GM19372 (cell line): ENCODE results near the gene PHAX.
"Not testable (repeated sequence)": the region's sequence is repeated elsewhere in the genome, so short reads cannot be mapped to it uniquely, and the experiment has no call there.

Source experiments
- ATAC-seq: cut with Tn5 transposase; IDR thresholded peaks from one replicate; pipeline ENCODE4 v1.9.1; 2021; ENCODE audit warnings: mild to moderate bottlenecking, low read depth, moderate library complexity; ENCODE audit not compliant: unreplicated experiment

PHAX gene

DNA sequence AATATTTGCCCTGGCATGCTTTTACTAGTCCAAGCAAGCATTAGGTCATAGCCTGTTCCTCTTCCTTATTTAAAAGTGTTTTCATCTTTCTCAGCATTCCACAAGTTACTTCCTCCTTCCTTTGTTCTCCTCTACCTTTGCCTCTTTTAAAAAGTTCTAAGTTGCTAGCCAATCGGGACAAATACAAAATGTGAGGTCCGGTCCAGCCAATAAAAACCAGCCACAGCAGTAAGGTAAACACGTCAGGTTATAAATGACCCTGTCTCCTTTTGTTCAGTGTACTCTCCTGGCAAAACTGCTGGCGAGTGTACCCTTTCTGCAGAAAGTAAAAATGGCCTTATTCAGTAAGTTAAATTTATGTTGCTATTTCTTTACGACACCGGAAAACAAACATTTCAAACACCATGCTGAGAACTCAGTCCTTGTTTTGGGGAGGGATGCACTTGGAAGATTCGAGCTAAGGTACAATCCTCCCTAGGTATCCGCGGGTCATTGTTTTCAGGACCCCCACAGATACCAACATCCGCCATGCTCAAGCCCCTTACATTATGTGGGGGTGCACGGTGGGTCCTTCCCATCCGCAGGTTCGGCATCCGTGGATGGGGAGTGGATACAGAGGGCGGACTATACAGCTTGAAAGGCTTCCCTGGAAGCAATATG, 646 bp upstream of the PHAX start:
- not testable (repeated sequence) for ATAC-seq

DNA sequence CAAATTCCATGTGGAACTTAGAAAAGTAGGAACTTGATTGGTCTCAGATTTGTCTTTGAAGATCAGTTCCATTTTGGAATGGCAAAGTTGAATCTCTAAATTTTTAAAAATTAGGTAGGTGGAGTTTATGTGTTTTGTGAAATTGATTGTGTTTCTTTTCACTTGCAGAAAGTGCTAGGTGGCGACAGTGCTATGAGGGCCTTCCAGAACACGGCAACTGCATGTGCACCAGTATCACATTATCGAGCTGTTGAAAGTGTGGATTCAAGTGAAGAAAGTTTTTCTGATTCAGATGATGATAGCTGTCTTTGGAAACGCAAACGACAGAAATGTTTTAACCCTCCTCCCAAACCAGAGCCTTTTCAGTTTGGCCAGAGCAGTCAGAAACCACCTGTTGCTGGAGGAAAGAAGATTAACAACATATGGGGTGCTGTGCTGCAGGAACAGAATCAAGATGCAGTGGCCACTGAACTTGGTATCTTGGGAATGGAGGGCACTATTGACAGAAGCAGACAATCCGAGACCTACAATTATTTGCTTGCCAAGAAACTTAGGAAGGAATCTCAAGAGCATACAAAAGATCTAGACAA, 2.8 kb downstream of the PHAX start:
- ATAC-seq: no peak

DNA sequence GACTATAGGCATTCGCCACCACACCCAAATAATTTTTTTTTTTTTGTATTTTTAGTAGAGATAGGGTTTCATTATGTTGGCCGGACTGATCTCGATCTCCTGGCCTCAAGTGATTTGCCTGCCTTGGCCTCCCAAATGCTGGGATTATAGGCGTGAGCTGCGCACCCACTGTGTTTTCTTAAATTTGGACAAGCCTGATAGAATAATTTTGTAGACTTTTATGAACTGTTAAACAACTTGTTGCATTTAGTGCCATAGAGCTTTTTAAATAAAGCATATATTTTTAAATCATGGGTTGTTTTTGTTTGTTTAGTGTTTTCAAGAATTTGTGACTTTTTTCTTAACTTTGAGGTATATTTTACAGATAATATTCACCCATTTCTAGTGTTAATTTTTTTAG, 4.8 kb downstream of the PHAX start:
- ATAC-seq: no peak

DNA sequence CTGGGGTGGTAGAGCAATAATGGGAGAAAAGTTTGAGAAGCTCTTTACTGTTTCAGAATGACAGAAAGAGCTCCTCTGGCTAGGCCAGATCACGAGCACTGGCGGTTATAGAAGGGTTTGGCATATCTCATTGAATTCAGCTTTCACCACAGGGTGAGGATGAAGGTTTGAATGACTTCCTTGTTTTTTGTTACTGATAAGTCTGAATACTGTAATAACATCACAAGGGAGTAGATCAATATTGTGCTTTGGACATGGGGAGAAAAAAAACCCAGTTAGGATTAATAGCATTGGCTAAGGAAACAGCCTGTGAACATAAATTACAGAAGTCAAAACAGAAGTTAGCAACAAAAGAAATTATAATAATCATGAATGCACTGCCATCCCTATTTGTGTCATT, 9.4 kb downstream of the PHAX start:
- ATAC-seq: no peak

DNA sequence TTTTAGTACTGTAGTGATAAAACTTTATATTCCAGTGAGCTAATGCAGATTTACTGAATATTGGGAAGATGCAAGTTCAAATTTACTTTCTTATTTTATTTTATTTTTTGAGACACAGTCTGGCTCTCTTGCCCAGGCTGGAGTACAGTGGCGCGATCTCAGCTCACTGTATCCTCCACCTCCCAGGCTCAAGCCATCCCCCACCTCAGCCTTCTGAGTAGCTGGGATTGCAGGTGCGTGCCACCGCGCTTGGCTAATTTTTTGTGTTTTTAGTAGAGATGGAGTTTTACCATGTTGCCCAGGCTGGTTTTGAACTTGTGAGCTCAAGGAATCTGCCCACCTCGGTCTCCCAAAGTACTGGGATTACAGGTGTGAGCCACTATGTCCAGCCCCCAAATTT, 9.9 kb downstream of the PHAX start:
- ATAC-seq: no peak

DNA sequence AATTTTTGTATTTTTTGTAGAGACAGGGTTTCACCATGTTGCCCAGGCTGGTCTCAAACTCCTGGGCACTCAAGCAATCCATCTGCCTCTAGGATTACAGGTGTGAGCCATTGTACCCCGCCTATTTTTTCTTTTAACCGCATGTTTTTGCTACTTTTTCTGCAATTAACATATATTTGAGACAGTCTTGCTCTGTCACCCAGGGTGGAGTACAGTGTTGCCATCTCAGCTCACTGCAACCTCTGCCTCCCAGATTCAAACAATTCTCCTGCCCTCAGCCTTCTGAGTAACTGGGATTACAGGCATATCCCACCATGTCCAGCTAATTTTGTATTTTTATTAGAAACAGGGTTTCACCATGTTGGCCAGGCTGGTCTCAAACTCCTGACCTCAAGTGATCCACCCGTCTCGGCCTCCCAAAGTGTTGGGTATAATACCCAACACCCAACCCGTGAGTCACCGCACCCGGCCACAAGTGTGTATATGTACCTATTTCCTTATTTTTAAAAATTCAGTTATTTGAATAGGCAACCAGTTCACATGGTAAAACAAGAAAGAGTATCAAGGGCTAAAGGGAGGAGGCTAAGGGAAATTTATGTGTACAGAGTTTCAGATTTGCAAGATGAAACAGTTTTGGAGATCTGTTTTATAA, 13.3 kb downstream of the PHAX start:
- no peak for ATAC-seq

DNA sequence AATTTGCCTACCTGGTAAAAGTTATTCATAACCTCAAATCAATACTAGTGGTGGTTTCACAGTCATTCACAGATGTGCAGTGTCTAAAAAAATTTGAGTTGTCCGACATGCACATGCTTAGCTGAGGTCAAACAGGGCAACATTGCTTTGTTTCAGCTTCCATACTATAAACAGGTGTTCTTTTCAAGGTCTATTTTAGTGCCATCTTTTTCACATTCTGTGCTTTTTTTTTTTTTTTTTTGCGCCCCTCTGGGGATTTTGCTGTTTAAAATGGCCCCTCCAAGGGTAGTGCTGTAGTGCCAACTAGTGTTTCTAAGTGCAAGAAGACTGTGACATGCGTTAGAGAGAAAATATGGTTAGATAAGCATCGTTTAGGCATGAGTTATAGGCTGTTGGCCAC, 14.5 kb downstream of the PHAX start:
- ATAC-seq: peak; percentile 84

DNA sequence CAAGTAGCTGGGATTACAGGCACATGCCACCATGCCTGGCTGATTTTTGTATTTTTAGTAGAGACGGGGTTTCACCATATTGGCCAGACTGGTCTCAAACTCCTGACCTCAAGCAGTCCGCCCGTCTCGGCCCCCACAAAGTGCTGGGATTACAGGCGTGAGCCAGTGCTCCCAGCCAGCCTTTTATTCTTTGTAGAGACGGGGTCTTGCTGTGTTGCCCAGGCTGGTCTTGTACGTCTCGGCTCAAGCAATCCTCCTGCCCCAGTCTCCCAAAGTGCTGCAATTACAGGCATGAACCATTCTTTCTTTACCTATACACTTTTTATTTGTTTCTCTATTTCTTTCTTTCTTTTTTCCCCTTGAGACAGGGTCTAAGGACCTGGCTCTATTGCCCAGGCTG, 16.9 kb downstream of the PHAX start:
- not testable (repeated sequence) for ATAC-seq

DNA sequence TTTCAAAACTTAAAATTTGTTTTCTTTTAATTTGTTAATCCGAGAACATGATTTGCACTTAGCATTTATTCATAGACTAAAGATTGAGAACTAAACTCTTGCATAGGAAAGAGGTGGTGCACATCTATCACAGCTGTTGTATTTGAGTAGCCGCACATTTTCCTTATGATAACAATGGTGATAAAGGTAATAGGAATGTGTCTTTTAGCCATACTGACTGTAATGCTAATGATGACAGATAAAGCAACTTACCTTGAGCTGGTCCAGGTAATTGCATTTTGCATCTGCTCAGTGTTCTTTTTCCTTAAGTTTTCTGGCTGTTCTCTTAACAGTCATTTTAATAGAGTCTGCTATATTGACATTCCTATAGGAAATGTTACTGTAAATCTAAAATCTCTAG, 19.0 kb downstream of the PHAX start:
- no peak for ATAC-seq

DNA sequence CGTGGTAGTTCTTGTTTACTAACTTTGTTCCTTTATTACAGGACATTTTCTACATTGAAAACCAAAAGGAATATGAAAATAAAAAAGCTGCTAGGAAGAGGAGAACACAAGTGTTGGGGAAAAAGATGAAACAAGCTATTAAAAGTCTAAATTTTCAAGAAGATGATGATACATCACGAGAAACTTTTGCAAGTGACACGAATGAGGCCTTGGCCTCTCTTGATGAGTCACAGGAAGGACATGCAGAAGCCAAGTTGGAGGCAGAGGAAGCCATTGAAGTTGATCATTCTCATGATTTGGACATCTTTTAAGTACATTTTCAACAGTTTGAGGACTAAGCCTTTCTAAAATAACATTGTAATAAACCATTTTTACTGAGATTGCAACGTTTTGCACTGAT, 23.8 kb downstream of the PHAX start:
- no peak for ATAC-seq

DNA sequence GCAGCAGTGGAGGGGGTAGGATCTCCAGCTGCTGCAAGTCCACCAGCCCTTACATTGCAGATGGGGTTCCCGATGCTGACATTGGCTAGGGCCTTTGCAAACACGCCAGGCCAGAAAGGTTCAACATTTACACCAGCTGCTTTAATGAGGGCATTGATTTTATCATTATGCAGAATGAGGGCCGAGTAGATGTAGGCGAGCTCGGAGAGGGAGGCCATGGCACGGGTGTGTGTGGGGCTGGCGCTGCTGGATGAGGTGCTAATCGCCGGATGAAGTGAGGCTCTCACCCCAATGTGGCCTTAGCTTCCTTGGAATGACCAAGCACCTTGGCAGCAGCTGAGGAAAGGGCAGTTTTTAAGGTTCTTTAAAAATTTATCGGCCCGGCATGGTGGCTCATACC, 27.4 kb downstream of the PHAX start:
- ATAC-seq: no peak

DNA sequence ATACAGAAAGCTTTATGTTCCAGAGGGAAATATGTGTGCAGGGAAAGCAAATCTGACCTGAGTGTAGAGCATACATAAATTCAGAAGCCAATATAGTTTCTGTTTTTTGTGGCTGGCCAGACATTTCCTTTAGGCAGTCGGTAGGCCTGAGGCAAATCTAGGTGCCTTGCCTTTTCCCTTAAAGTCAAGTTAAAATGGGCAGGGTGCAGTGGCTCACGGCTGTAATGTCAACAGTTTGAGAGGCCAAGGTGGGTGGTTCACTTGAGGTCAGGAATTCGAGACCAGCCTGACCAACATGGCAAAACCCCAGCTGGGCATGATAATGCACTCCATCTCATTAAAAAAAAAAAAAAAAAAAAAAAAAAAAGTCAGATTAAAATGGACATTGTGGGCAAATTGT, 31.2 kb downstream of the PHAX start:
- no peak for ATAC-seq

DNA sequence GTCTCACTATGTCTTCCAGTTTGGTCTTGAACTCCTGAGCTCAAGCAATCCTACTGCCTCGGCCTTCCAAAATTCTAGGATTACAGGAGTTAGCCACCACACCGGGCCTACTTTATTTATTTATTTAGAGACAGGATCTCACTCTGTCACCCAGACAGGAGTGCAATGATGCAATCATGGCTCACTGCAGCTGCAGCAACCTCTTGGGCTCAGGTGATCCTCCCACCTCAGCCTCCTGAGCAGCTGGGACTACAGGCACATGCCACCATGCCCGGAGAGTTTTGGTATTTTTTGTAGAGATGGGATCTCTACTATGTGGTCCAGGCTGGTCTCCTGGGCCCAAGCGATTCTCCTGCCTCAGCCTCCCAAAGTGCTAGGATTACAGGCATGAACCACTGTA, 32.8 kb downstream of the PHAX start:
- no peak for ATAC-seq

DNA sequence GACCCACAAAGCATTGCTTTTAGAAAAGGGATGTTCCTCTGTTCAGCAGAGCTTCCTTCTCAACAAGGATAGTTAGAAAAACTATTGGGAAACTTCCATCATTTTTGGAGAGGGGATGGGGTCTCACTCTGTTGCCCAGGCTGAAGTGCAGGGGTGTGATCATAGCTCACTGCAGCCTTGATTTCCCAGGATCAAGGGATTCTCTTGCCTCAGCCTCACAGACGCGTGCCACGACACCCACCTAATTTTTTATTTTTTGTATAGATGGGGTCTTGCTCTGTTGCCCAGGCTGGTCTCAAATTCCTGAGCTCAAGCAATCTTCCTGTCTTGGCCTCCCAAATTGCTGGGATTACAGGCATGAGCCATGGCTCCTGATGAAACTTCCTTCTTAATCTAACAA, 34.8 kb downstream of the PHAX start:
- no peak for ATAC-seq

DNA sequence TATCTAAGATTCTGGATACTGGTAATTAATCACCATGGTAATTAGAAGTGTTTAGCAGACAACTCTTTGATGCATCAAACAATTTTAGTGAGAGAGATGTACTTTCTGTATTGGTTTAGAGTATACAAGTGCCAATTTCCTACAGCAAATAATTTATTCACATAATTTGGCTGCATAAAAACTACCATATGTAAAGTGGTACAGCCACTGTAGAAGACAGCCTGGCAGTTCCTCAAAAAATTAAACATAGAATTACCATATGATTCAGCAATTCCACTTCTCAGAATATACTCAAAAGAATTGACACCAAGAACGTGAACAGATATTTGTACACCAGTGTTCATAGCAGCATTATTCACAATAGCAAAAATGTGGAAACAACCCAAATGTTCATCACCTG, 36.2 kb downstream of the PHAX start:
- no peak for ATAC-seq

DNA sequence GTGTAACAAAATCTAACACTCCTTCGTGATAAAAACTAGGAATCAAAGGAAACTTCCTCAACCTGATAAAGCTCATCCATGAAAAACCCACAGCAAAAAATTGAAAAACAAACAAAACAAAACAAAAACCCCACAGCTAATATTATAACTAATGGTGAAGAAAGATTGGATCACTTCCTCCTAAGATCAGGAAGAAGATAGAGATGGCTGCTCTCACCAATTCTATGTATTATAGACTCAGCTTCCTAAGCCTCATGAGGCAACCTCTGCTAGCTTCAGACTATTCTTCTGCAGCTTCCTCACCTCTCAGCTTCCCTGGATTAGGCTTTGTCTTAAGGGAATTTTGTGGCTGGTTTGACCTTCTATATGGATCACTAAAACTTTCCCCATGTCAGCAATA, 40.1 kb downstream of the PHAX start:
- no peak for ATAC-seq

DNA sequence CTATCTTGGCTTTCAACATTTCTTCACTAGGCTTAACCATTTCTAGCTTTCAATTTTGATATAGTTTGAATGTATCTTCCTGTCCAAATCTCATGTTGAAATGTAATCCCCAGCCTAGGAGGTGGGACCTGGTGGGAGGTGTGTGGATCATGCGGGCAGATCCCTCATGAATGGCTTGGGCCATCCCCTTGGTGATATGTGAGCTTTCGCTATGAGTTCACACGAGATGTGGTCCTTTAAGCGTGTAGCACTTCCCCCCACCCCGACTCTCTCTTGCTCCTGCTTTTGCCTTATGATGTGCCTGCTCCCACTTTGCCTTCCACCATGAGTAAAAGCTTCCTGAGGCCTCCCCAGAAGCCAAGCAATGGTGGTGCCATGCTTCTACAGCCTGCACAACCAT, 40.6 kb downstream of the PHAX start:
- no peak for ATAC-seq

DNA sequence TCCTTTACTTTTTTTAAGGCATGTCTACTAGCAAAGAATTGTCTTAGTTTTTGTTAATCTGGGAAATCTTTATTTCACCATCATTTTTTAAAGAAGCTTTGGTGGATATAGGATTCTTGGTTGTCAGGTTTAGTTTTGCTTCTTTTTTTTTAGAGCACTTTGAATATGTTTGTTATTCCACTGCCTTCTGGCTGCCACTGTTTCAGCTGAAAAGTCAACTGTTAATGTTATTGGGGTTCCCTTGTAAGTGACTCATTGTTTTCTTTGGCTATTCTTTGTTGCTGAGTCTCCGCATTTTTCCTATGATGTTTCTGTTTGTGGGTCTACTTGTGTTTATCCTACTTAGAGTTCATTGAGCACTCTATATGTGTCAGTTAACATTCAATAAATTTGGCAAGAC, 44.4 kb downstream of the PHAX start:
- ATAC-seq: no peak

DNA sequence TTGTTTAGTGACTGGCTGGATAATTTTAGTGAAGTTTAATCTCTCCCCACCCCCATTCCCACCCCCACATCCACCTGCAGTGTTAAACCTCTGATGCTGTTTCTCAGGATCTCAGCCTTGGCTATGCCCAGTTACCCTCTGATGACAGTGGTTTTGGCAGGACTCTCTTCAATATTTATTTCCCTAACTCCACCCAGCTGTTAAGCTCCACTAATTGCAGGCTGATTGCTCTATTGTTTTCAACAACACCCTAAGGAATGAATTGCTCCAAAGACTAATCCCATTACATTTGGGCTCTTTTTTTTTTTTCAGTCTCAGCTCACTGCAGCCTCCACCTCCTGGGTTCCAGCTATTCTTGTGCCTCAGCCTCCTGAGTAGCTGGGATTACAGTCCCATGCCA, 46.3 kb downstream of the PHAX start:
- ATAC-seq: no peak

DNA sequence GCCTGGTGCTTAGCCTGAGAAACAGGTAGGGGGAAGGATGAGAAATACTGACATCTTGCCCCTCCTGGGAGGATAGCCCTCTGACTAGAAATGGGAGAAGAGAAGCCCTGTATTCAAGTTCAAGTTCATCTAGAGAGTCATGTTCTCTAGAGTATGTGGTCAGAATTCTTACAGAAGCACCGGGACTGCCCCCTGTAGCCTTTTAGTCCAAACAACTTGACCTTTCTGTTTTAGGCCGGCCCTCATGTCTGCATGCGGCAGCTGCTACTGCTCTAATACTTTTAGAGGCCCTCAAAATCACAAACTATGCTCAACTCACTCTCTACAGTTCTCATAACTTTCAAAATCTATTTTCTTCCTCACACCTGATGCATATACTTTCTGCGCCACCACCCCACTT, 47.7 kb downstream of the PHAX start:
- no peak for ATAC-seq

DNA sequence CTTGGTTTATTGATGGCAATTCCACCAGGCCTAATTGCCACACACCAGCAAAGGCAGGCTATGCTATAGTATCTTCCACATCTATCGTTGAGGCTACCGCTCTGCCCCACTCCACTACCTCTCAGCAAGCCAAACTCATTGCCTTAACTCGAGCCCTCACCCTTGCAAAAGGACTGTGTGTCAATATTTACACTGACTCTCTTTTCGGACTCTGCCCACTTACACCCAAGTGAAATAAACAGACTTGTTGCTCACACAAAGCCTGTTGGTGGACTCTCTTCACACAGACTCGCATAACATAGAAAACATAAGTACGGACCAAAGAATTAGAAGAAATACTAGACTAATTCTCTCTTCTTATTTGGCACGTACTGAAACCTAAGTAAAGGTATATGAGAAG, 48.3 kb downstream of the PHAX start:
- not testable (repeated sequence) for ATAC-seq

DNA sequence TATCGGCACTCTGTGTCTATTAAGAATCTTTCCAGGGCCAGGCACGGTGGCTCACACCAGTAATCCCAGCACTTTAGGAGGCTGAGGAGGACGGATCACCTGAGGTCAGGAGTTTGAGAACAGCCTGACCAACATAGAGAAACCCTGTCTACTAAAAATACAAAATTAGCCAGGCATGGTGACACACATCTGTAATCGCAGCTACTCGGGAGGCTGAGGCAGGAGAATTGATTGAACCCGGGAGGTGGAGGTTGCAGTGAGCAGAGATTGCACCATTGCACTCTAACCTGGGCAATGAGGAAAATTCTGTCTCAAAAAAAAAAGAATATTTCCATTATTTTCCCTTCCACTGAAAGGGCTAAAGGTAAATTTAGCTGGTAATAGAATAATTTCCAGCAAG, 49.0 kb downstream of the PHAX start:
- ATAC-seq: not testable (repeated sequence)
